Cortex of kidney (tissue), 1 donor: ENCODE data around the gene OXA1L.
"Not testable (repeated sequence)": the region's sequence is repeated elsewhere in the genome, so short reads cannot be mapped to it uniquely, and the experiment has no call there.

Experiments used
- DNase-seq: peaks from one replicate; lab custom pipeline; 2025; lab: John Stamatoyannopoulos, UW

OXA1L gene

GRCh38 chr14:22800346-22800745, 33.9 kb downstream of the OXA1L start:
- no peak for DNase-seq

- DNase-seq, result no peak
These were observed 35.2 kb downstream of the OXA1L start for GRCh38 chr14:22801716-22802115.

- DNase-seq, result no peak
These were observed 36.6 kb downstream of the OXA1L start for GRCh38 chr14:22802860-22803686.

- no peak for DNase-seq
These were observed 37.1 kb downstream of the OXA1L start for GRCh38 chr14:22803687-22803974.

GRCh38 chr14:22805235-22805634, 38.7 kb downstream of the OXA1L start:
- not testable (repeated sequence) for DNase-seq

GRCh38 chr14:22807432-22808087, 41.1 kb downstream of the OXA1L start:
- no peak for DNase-seq

- no peak for DNase-seq
These were observed 42.1 kb downstream of the OXA1L start for GRCh38 chr14:22808388-22809209.

GRCh38 chr14:22811722-22812121, 45.2 kb downstream of the OXA1L start:
- no peak for DNase-seq

- DNase-seq, result no peak
These were observed 46.3 kb downstream of the OXA1L start for GRCh38 chr14:22812744-22813143.

- DNase-seq, result no peak
These were observed 46.7 kb downstream of the OXA1L start for GRCh38 chr14:22813145-22813544.

- no peak for DNase-seq
These were observed 47.9 kb downstream of the OXA1L start for GRCh38 chr14:22814373-22814772.

GRCh38 chr14:22814941-22815713, 48.6 kb downstream of the OXA1L start, which contains the start of gene SLC7A7:
TSS of gene SLC7A7 (minus strand) at chr14:22815435. CDS start at chr14:22813398, 2,037 bp downstream.
- no peak for DNase-seq

GRCh38 chr14:22819151-22819988, 52.9 kb downstream of the OXA1L start:
- no peak for DNase-seq

- no peak for DNase-seq
These were observed 54.2 kb downstream of the OXA1L start for GRCh38 chr14:22820731-22821130.

GRCh38 chr14:22821193-22822015, 54.9 kb downstream of the OXA1L start:
- DNase-seq, result no peak

- no peak for DNase-seq
These were observed 55.6 kb downstream of the OXA1L start for GRCh38 chr14:22822016-22822570.
